Mesenchymal stem cell (in vitro differentiated cells and primary cell): ENCODE data around the gene FLT4.

Source experiments
- DNase-seq: peaks from one replicate; pipeline ENCODE4 v3.0.0-alpha.2; 2013
- H2AFZ ChIP-seq: one replicate; pipeline ENCODE4 v1.6.1; 2013; ENCODE audit warnings: low read depth, mild to moderate bottlenecking, control low read depth, inconsistent platforms, low read length, moderate library complexity
- H2AK5ac ChIP-seq: 2 replicates; pipeline ENCODE4 v1.6.1; 2013; ENCODE audit warnings: low read length, moderate library complexity, mild to moderate bottlenecking, inconsistent platforms; ENCODE audit not compliant: severe bottlenecking
- H2BK120ac ChIP-seq: one replicate; pipeline ENCODE4 v1.6.1; 2013; ENCODE audit warnings: low read depth, mild to moderate bottlenecking, inconsistent platforms, low read length, moderate library complexity
- H2BK12ac ChIP-seq, 2 experiments: one replicate each; pipeline ENCODE4 v1.6.1; 2013; ENCODE audit warnings: inconsistent platforms in 2 of 2, low read length in 2 of 2, mild to moderate bottlenecking in 2 of 2, moderate library complexity in 2 of 2, control low read depth in 1 of 2
- H2BK15ac ChIP-seq: one replicate; pipeline ENCODE4 v1.6.1; 2013; ENCODE audit warnings: mild to moderate bottlenecking, low read depth, inconsistent platforms; ENCODE audit not compliant: poor library complexity, severe bottlenecking
- H2BK5ac ChIP-seq: 2 replicates; pipeline ENCODE4 v1.6.1; 2013; ENCODE audit warnings: low read depth, mild to moderate bottlenecking, low read length, control low read depth, inconsistent platforms; ENCODE audit not compliant: poor library complexity, severe bottlenecking
- H3K14ac ChIP-seq, 2 experiments: one replicate each; pipeline ENCODE4 v1.6.1; 2013; ENCODE audit warnings: inconsistent platforms in 2 of 2, low read length in 2 of 2, control low read depth in 1 of 2, mild to moderate bottlenecking in 1 of 2, moderate library complexity in 1 of 2
- H3K18ac ChIP-seq, 2 experiments: one replicate each; pipeline ENCODE4 v1.6.1; 2013; ENCODE audit warnings: inconsistent platforms in 2 of 2, low read length in 2 of 2, control low read depth in 1 of 2, low read depth in 1 of 2, mild to moderate bottlenecking in 1 of 2
- H3K23ac ChIP-seq, 2 experiments: one replicate each; pipeline ENCODE4 v1.6.1; 2013; ENCODE audit warnings: inconsistent platforms in 2 of 2, low read length in 2 of 2, mild to moderate bottlenecking in 2 of 2, moderate library complexity in 2 of 2, control low read depth in 1 of 2
- H3K27ac ChIP-seq: 2 replicates; pipeline ENCODE4 v1.5.1; 2013; ENCODE audit warnings: mild to moderate bottlenecking, moderate library complexity, low read length, control low read depth, inconsistent platforms; ENCODE audit not compliant: poor library complexity, severe bottlenecking
- H3K27me3 ChIP-seq, 2 experiments: 2 replicates each; pipeline versions ENCODE4 v1.6.1 to v1.7.0; 2013; ENCODE audit warnings: low read length in 2 of 2, mild to moderate bottlenecking in 2 of 2, moderate library complexity in 2 of 2, control low read depth in 1 of 2, inconsistent platforms in 1 of 2; ENCODE audit not compliant: control insufficient read depth in 1 of 2, insufficient read depth in 1 of 2
- H3K36me3 ChIP-seq, 2 experiments: 2 replicates each; pipeline versions ENCODE4 v1.6.1 to v1.7.0; 2013; ENCODE audit warnings: low read length in 2 of 2, control low read depth in 1 of 2, inconsistent platforms in 1 of 2, low read depth in 1 of 2, mild to moderate bottlenecking in 1 of 2; ENCODE audit not compliant: insufficient read depth in 2 of 2, control insufficient read depth in 1 of 2
- H3K4ac ChIP-seq, 2 experiments: one replicate each; pipeline ENCODE4 v1.6.1; 2013; ENCODE audit warnings: inconsistent platforms in 2 of 2, low read length in 2 of 2, mild to moderate bottlenecking in 2 of 2, moderate library complexity in 2 of 2, control low read depth in 1 of 2, low read depth in 1 of 2
- H3K4me1 ChIP-seq: 2 replicates; pipeline ENCODE4 v1.6.1; 2013; ENCODE audit warnings: low read depth, low read length, control low read depth; ENCODE audit not compliant: control insufficient read depth, insufficient read depth
- H3K4me2 ChIP-seq: 2 replicates; pipeline ENCODE4 v1.6.1; 2013; ENCODE audit warnings: low read length, mild to moderate bottlenecking, inconsistent platforms; ENCODE audit not compliant: poor library complexity, severe bottlenecking
- H3K4me3 ChIP-seq, 2 experiments: 2 replicates each; pipeline versions ENCODE4 v1.5.1 to v1.7.0; 2013; ENCODE audit warnings: low read length in 2 of 2, mild to moderate bottlenecking in 2 of 2, control low read depth in 1 of 2, low read depth in 1 of 2; ENCODE audit not compliant: insufficient read depth in 1 of 2
- H3K79me1 ChIP-seq: replicated peaks from 2 replicates; pipeline ENCODE4 v1.6.1; 2013; ENCODE audit warnings: mild to moderate bottlenecking, control low read depth, low read length, inconsistent platforms; ENCODE audit not compliant: poor library complexity, severe bottlenecking
- H3K9ac ChIP-seq: 2 replicates; pipeline ENCODE4 v1.7.0; 2013; ENCODE audit warnings: mild to moderate bottlenecking, low read length, moderate library complexity
- H3K9me3 ChIP-seq: 2 replicates; pipeline ENCODE4 v1.7.0; 2013; ENCODE audit warnings: mild to moderate bottlenecking, low read length; ENCODE audit not compliant: control insufficient read depth
- H4K8ac ChIP-seq: one replicate; pipeline ENCODE4 v1.6.1; 2013; ENCODE audit warnings: inconsistent platforms, mild to moderate bottlenecking, low read length, moderate library complexity
- H4K91ac ChIP-seq: one replicate; pipeline ENCODE4 v1.6.1; 2013; ENCODE audit warnings: mild to moderate bottlenecking, low read length, inconsistent platforms
- WGBS: methylation state at CpG from one replicate; pipeline ENCODE4 v1.1.7; 2013; ENCODE audit warnings: mixed read lengths; 5-methylcytosine and 5-hydroxymethylcytosine counted together

Gene FLT4

GRCh38 chr5:180644129-180644824 is 5.1 kb downstream of the FLT4 start:
- H3K4me2 ChIP-seq, result no peak overlapping the region
- DNase-seq, result no peak
- H3K14ac ChIP-seq, result no peak overlapping the region
- H2AFZ ChIP-seq, result no peak overlapping the region
- no peak overlapping the region for H3K23ac ChIP-seq
- H3K4me3 ChIP-seq, result no peak overlapping the region
- no peaks in the 10 kb centered on the region for H3K79me1 ChIP-seq
- H3K4ac ChIP-seq, result no peak overlapping the region
- H3K27me3 ChIP-seq, result peaks cover 62 to 70% of the 10 kb centered on the region in 2 experiments
- H2BK12ac ChIP-seq, result no peak overlapping the region
- no peaks in the 10 kb centered on the region for H3K36me3 ChIP-seq
- H3K4me1 ChIP-seq, result peaks cover 9% of the 10 kb centered on the region
- no peak overlapping the region for H3K27ac ChIP-seq
- no peak overlapping the region for H2BK15ac ChIP-seq
- no peaks in the 10 kb centered on the region for H3K9me3 ChIP-seq
- H4K91ac ChIP-seq, result no peak overlapping the region
- WGBS, result 87% methylated on average over 20 of the region's 20 CpGs
- no peak overlapping the region for H2BK5ac ChIP-seq
- no peak overlapping the region for H3K9ac ChIP-seq
- no peak overlapping the region for H2BK120ac ChIP-seq
- H3K18ac ChIP-seq, result no peak overlapping the region
- H2AK5ac ChIP-seq, result no peak overlapping the region
- no peak overlapping the region for H4K8ac ChIP-seq

GRCh38 chr5:180643191-180643851 is 6.1 kb downstream of the FLT4 start:
- Histone ChIP-seq H3K18ac (no peak overlapping the region), H3K4ac (no peak overlapping the region), H2BK12ac (no peak overlapping the region), H2AFZ (no peak overlapping the region), H3K27me3 (peaks cover 56 to 66% of the 10 kb centered on the region in 2 experiments), H2AK5ac (no peak overlapping the region), H3K4me2 (no peak overlapping the region), H4K8ac (no peak overlapping the region), H3K27ac (no peak overlapping the region), H2BK5ac (no peak overlapping the region), H2BK15ac (no peak overlapping the region), H3K36me3 (no peaks in the 10 kb centered on the region), H2BK120ac (no peak overlapping the region), H3K9ac (no peak overlapping the region), H3K9me3 (no peaks in the 10 kb centered on the region), H3K79me1 (no peaks in the 10 kb centered on the region), H4K91ac (no peak overlapping the region), H3K23ac (no peak overlapping the region), H3K4me1 (peaks cover 3% of the 10 kb centered on the region), H3K14ac (no peak overlapping the region), H3K4me3 (no peak overlapping the region)
- DNase-seq, result no peak
- WGBS, result 80% methylated on average over 17 of the region's 17 CpGs

- no peaks in the 10 kb centered on the region for H3K36me3 ChIP-seq
- no peak overlapping the region for H3K18ac ChIP-seq
- H4K8ac ChIP-seq, result no peak overlapping the region
- no peak overlapping the region for H4K91ac ChIP-seq
- no peaks in the 10 kb centered on the region for H3K9me3 ChIP-seq
- H3K4me1 ChIP-seq, result peaks cover 3% of the 10 kb centered on the region
- H3K23ac ChIP-seq, result no peak overlapping the region
- no peaks in the 10 kb centered on the region for H3K79me1 ChIP-seq
- DNase-seq, result no peak
- H3K4me3 ChIP-seq, result peak overlapping the region in 1 of 2 experiments; percentile 5
- no peak overlapping the region for H2AFZ ChIP-seq
- no peak overlapping the region for H3K14ac ChIP-seq
- H3K4ac ChIP-seq, result no peak overlapping the region
- H3K27ac ChIP-seq, result no peak overlapping the region
- H2BK120ac ChIP-seq, result no peak overlapping the region
- no peak overlapping the region for H2BK15ac ChIP-seq
- H2BK12ac ChIP-seq, result no peak overlapping the region
- H3K9ac ChIP-seq, result no peak overlapping the region
- no peak overlapping the region for H3K4me2 ChIP-seq
- no peak overlapping the region for H2BK5ac ChIP-seq
- H3K27me3 ChIP-seq, result peaks cover 55 to 60% of the 10 kb centered on the region in 2 experiments
- WGBS, result 93% methylated on average over 9 of the region's 9 CpGs
- no peak overlapping the region for H2AK5ac ChIP-seq
Observed at GRCh38 chr5:180642779-180643178, 6.6 kb downstream of the FLT4 start.

- Histone ChIP-seq H2BK15ac (no peak overlapping the region), H3K4me2 (no peak overlapping the region), H3K27me3 (peaks cover 50 to 55% of the 10 kb centered on the region in 2 experiments), H2AK5ac (no peak overlapping the region), H3K18ac (no peak overlapping the region), H2AFZ (no peak overlapping the region), H3K79me1 (no peaks in the 10 kb centered on the region), H4K91ac (no peak overlapping the region), H2BK5ac (no peak overlapping the region), H2BK12ac (no peak overlapping the region), H3K14ac (no peak overlapping the region), H2BK120ac (no peak overlapping the region), H3K4me1 (peaks cover 3% of the 10 kb centered on the region), H3K4ac (no peak overlapping the region), H3K4me3 (no peak overlapping the region), H3K9ac (no peak overlapping the region), H3K23ac (no peak overlapping the region), H3K9me3 (no peaks in the 10 kb centered on the region), H3K36me3 (no peaks in the 10 kb centered on the region), H3K27ac (no peak overlapping the region), H4K8ac (no peak overlapping the region)
- 84% methylated on average over 16 of the region's 16 CpGs for WGBS
- DNase-seq, result no peak
Observed at GRCh38 chr5:180642181-180642775, 7.1 kb downstream of the FLT4 start.
